Tibial nerve (tissue), 4 donors: ENCODE measurements around the gene EXD1. TPM values are rescaled to one million over a fixed set of nuclear protein-coding genes. Genes with fewer than 3 reads are reported as not detected.
"Not testable (repeated sequence)": the region's sequence is repeated elsewhere in the genome, so short reads cannot be mapped to it uniquely, and the experiment has no call there.

ENCODE experiments used
- DNase-seq, 2 donors: peaks; one replicate each; pipeline ENCODE4 v3.0.0-alpha.2; 2019; ENCODE audit warnings: low spot score in 2 of 2
- H3K27ac ChIP-seq, 4 donors: fragments of 200-600 bp; sonication (generic) in 3 of 4; one replicate each; pipeline ENCODE4 v1.5.1; 2017 to 2019; ENCODE audit warnings: mild to moderate bottlenecking in 1 of 4
- H3K27me3 ChIP-seq, 2 donors: fragments of 200-600 bp; sonication (generic) in 1 of 2; one replicate each; pipeline versions ENCODE4 v1.5.1 to v1.6.0; 2017 to 2019
- H3K36me3 ChIP-seq, 3 donors: fragments of 200-600 bp; sonication (generic); one replicate each; pipeline ENCODE4 v1.5.1; 2018 to 2019
- H3K4me1 ChIP-seq, 4 donors: fragments of 200-600 bp; sonication (generic) in 3 of 4; one replicate each; pipeline ENCODE4 v1.5.1; 2017 to 2019
- H3K4me3 ChIP-seq, 4 donors: fragments of 200-600 bp; sonication (generic) in 3 of 4; one replicate each; pipeline ENCODE4 v1.5.1; 2017 to 2019; ENCODE audit warnings: mild to moderate bottlenecking in 1 of 4, moderate library complexity in 1 of 4
- H3K9me3 ChIP-seq, 4 donors: fragments of 200-600 bp; sonication (generic) in 3 of 4; one replicate each; pipeline ENCODE4 v1.5.1; 2017 to 2019
- CTCF ChIP-seq, 5 experiments: fragments of 200-600 bp in 3 of 5; fragments of 450-650 bp in 2 of 5; sonication (generic) in 3 of 5; IDR thresholded peaks; one replicate each; pipeline ENCODE4 v1.5.1; 2016 to 2019; ENCODE audit warnings: antibody characterized with exemption in 5 of 5, mild to moderate bottlenecking in 3 of 5, moderate library complexity in 2 of 5
- EP300 ChIP-seq, 2 donors: sonication (generic); formaldehyde crosslinking; IDR thresholded peaks; one replicate each; pipeline ENCODE4 v1.6.1; 2017; ENCODE audit warnings: antibody characterized with exemption in 2 of 2, mild to moderate bottlenecking in 1 of 2
- POLR2A ChIP-seq, 2 donors: fragments of 450-650 bp; IDR thresholded peaks; one replicate each; pipeline ENCODE4 v1.6.1; 2017; ENCODE audit warnings: antibody characterized with exemption in 2 of 2, mild to moderate bottlenecking in 2 of 2, moderate library complexity in 2 of 2
- WGBS, 2 donors: methylation state at CpG; one replicate each; pipeline ENCODE4 v1.1.5; 2018; 5-methylcytosine and 5-hydroxymethylcytosine counted together
- total RNA-seq, 4 donors: library from RNA; depleted of rRNA; stranded (reverse); fragments of >200 nt; gene quantifications; one replicate each; pipeline ENCODE4 v1.1.0, GENCODE V29; 2016

EXD1 gene
- total RNA-seq, 4 donors from 2014 or later, result not detected

- Histone ChIP-seq H3K4me1 (peaks cover 0 to 27% (median 0%) of the 10 kb centered on the region in 4 donors), H3K4me3 (no peak overlapping the region), H3K9me3 (no peaks in the 10 kb centered on the region), H3K36me3 (peaks cover 0 to 48% (median 0%) of the 10 kb centered on the region in 3 donors), H3K27ac (no peak overlapping the region), H3K27me3 (no peaks in the 10 kb centered on the region)
- WGBS, 2 donors, result 83 to 84% methylated on average over 5 of the region's 5 CpGs
- DNase-seq, result no peak
- TF ChIP-seq POLR2A (IDR thresholded peaks at IDR 0.05), result no peak
- peak in 1 of 2 donors; percentile 64 for TF ChIP-seq EP300 (IDR thresholded peaks at IDR 0.05)
- TF ChIP-seq CTCF (IDR thresholded peaks at IDR 0.05), result no peak
Measured at GRCh38 chr15:41256577-41257038, 26.1 kb upstream of the EXD1 start.

GRCh38 chr15:41256103-41256502 is 25.5 kb upstream of the EXD1 start:
- TF ChIP-seq POLR2A (IDR thresholded peaks at IDR 0.05), result no peak
- no peaks in the 10 kb centered on the region for H3K27me3 ChIP-seq
- 96 to 98% methylated on average over 3 of the region's 3 CpGs for WGBS, 2 donors
- peaks cover 0 to 48% (median 0%) of the 10 kb centered on the region in 3 donors for H3K36me3 ChIP-seq
- DNase-seq, result no peak
- H3K4me1 ChIP-seq, result peaks cover 0 to 27% (median 0%) of the 10 kb centered on the region in 4 donors
- H3K9me3 ChIP-seq, result no peaks in the 10 kb centered on the region
- no peak overlapping the region for H3K27ac ChIP-seq
- H3K4me3 ChIP-seq, result no peak overlapping the region

GRCh38 chr15:41254560-41254959 is 24.0 kb upstream of the EXD1 start:
- H3K4me3 ChIP-seq, result no peak overlapping the region
- 87 to 92% methylated on average over 4 of the region's 4 CpGs for WGBS, 2 donors

GRCh38 chr15:41251411-41251810 is 20.9 kb upstream of the EXD1 start:
- Histone ChIP-seq H3K4me3 (no peak overlapping the region), H3K9me3 (no peaks in the 10 kb centered on the region), H3K36me3 (peaks cover 0 to 53% (median 0%) of the 10 kb centered on the region in 3 donors), H3K4me1 (peaks cover 0 to 5% (median 0%) of the 10 kb centered on the region in 4 donors), H3K27me3 (no peaks in the 10 kb centered on the region), H3K27ac (no peak overlapping the region)
- WGBS, 2 donors, result 97 to 98% methylated on average over 5 of the region's 5 CpGs
- DNase-seq, result no peak
- TF ChIP-seq POLR2A (IDR thresholded peaks at IDR 0.05), result no peak
- TF ChIP-seq CTCF (IDR thresholded peaks at IDR 0.05), result no peak
- no peak for TF ChIP-seq EP300 (IDR thresholded peaks at IDR 0.05)

More at GRCh38 chr15:41254560-41254959, 24.0 kb upstream of the EXD1 start:
- Histone ChIP-seq H3K9me3 (no peaks in the 10 kb centered on the region), H3K27ac (no peak overlapping the region), H3K4me1 (peaks cover 0 to 21% (median 0%) of the 10 kb centered on the region in 4 donors), H3K36me3 (peaks cover 0 to 44% (median 0%) of the 10 kb centered on the region in 3 donors), H3K27me3 (no peaks in the 10 kb centered on the region)
- TF ChIP-seq POLR2A (IDR thresholded peaks at IDR 0.05) (no peak), CTCF (IDR thresholded peaks at IDR 0.05) (no peak)
- no peak for DNase-seq

GRCh38 chr15:41250745-41251144 is 20.2 kb upstream of the EXD1 start:
- DNase-seq, H3K27ac ChIP-seq, H3K4me3 ChIP-seq, H3K9me3 ChIP-seq, H3K4me1 ChIP-seq, H3K27me3 ChIP-seq: not testable (repeated sequence)
- 77 to 82% methylated on average over 8 of the region's 8 CpGs for WGBS, 2 donors
- peaks cover 0 to 54% (median 0%) of the 10 kb centered on the region in 3 donors for H3K36me3 ChIP-seq

GRCh38 chr15:41241221-41241964 is 10.8 kb upstream of the EXD1 start:
- no peaks in the 10 kb centered on the region for H3K4me1 ChIP-seq
- no peak for TF ChIP-seq POLR2A (IDR thresholded peaks at IDR 0.05)
- no peak for TF ChIP-seq EP300 (IDR thresholded peaks at IDR 0.05)
- TF ChIP-seq CTCF (IDR thresholded peaks at IDR 0.05), result no peak
- peak overlapping the region in 1 of 4 donors; percentile 22 for H3K27ac ChIP-seq
- H3K9me3 ChIP-seq, result no peaks in the 10 kb centered on the region
- 67 to 70% methylated on average over 6 of the region's 6 CpGs for WGBS, 2 donors
- peaks cover 0 to 27% (median 0%) of the 10 kb centered on the region in 3 donors for H3K36me3 ChIP-seq
- H3K27me3 ChIP-seq, result no peaks in the 10 kb centered on the region
- no peak for DNase-seq
- no peak overlapping the region for H3K4me3 ChIP-seq
